HG03342 (cell line): ENCODE data around the gene XPO6.
"Not testable (repeated sequence)": the region's sequence is repeated elsewhere in the genome, so short reads cannot be mapped to it uniquely, and the experiment has no call there.

ENCODE experiments used
- ATAC-seq: cut with Tn5 transposase; IDR thresholded peaks from one replicate; pipeline ENCODE4 v1.9.1; 2021; ENCODE audit warnings: mild to moderate bottlenecking, moderate library complexity; ENCODE audit not compliant: unreplicated experiment

XPO6 gene, protein sequence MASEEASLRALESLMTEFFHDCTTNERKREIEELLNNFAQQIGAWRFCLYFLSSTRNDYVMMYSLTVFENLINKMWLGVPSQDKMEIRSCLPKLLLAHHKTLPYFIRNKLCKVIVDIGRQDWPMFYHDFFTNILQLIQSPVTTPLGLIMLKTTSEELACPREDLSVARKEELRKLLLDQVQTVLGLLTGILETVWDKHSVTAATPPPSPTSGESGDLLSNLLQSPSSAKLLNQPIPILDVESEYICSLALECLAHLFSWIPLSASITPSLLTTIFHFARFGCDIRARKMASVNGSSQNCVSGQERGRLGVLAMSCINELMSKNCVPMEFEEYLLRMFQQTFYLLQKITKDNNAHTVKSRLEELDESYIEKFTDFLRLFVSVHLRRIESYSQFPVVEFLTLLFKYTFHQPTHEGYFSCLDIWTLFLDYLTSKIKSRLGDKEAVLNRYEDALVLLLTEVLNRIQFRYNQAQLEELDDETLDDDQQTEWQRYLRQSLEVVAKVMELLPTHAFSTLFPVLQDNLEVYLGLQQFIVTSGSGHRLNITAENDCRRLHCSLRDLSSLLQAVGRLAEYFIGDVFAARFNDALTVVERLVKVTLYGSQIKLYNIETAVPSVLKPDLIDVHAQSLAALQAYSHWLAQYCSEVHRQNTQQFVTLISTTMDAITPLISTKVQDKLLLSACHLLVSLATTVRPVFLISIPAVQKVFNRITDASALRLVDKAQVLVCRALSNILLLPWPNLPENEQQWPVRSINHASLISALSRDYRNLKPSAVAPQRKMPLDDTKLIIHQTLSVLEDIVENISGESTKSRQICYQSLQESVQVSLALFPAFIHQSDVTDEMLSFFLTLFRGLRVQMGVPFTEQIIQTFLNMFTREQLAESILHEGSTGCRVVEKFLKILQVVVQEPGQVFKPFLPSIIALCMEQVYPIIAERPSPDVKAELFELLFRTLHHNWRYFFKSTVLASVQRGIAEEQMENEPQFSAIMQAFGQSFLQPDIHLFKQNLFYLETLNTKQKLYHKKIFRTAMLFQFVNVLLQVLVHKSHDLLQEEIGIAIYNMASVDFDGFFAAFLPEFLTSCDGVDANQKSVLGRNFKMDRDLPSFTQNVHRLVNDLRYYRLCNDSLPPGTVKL

DNA sequence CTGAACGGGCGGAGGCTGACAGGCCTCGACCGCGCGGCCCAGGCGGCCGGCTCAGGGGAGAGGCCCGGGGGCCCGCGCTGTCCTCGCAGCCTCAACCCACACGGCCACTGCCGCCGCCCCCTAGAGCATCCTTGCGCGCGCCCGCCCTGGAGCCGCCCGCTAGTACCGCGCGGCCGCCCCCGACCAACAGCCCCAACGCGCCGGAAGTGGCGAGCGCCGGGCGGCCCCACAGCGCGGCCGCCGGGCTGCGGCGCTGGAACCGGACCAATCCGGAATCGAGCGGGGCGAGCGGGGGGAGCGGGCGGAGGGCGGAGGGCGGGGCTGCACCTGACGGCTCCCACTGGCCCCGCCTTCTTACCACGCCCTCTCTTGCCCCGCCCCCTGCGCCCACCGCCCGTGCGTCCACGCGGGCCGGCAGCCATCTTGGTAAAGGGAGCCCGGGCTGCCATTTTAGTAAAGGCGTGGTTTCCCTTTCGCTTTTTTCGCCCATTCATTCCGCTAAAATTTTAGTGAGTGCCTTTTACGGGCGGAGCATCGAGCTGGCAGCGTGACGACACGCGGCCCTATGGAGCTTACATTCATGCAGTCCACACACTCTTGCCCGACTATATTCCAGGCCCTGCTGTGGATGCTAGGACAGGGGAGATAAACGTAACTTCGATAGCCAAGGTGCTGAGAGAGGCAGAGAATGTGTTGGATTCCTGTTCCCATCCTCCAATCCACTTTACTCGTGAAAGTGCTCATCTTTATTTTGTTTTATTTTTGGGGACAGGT, at the start of gene XPO6:
TSS of gene XPO6 (minus strand) at position 208 of the 774 bp plus-strand sequence. CDS start 597 bp downstream, outside the sequence.
- ATAC-seq, result peak; percentile 78

DNA sequence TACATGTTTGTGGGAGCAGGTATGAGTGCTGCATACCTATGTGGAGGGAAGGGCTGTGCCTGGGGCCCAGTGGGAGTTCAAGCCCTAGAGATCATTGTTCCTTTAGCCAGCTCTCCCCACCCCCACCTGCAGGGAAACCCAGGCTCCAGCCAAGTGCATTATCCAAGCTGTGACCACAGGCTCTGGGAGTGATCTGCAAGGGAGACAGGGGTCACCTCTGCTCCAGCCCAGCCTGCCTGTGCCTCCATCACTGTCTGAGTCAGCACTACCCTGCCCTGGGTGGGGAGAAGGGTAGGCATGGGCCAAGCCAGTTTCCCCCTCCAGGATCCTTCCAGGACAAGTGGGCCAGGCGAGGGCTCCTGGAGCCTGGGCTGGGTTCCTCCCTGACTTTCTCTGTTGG, 48.4 kb upstream of the XPO6 start:
- no peak for ATAC-seq

DNA sequence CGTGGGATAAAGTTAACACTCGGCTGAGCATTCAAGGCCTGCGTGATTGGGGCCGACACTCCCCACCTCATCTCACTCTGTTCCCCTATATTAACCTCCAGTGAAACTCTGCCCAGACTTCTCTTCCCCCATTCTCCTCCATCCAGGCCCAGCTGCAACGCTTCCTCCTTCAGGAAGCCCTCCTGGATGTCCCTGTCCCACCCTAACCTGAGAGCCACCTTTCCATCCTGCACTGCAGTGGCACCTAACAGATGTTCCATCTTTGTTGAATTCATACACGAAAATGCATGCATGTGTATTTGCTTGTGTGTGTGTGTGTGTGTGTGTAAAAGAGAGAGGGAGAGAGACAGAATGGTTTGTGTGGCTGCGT, 48.0 kb upstream of the XPO6 start:
- no peak for ATAC-seq

DNA sequence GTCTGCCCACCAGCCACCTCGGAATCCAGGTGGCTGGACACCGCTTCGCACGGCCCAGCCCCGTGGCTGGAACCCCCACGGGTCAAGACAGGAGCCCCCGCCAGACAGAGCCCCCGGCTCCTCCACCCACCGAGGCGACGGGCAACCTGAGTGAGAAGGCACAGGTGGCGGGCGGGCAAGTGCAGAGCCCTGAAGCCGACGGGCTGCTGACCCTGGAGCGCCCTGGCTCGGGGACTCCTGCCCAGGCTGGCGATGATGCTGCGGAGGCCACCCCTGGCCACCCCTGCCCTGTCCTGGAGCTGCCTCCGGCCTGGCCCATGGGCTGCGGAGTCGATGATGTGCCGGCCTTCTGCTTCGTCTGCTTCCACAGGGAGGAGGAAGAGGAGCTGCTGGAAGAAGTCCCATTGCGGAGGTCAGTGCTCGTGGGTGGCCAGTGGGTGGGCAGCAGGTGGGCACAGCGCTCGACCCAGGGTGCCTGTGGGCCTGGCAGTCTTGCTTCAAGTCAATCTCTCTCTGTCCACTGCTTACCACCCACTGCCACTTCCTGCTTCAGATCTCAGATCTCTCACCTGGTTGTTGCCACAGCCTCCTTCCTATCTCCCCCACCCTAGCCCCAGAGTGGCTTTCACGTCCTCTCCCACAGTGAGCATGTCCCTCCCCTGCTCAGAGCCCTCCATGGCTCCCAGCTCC, 47.5 kb upstream of the XPO6 start:
- no peak for ATAC-seq

DNA sequence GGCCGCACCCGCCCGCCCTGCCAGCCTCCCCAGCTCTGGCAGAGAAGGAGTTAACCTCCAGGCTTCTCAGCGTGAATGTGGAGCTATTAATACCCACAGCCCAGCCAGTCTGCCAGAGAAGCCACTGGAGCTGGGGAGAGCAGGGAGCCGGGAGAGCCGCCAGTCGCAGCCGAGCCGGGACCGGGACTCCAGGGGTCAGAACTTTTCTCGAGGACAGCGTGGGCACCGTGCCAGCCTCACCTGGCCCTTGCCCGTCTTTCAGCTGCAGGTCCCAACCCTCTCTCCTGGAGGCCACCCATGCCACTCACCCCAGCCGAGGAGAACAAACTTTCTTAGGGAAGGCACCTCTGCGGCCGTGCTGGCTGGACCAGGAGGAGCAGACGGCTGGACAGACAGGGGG, 46.8 kb upstream of the XPO6 start:
- ATAC-seq, result no peak

DNA sequence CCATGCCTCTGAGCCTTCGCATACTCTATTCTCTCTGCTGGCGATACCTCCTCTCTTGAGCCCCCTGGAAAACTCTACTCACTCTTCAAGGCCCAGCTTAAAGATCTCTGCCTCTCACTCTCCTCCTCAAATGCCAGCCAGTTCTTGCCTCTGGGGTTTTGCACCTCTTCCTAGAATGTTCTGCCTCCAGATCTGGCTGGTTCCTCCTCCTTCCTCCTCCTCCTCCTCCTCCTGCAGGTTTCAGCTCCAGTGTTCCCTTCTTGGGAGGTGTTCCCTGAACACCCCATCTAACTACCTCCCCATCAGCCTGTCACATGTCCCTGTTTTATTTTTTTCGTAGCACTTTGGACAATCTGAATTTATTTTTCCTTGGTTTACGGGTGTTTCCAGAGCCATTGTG, 45.5 kb upstream of the XPO6 start:
- ATAC-seq, result no peak

DNA sequence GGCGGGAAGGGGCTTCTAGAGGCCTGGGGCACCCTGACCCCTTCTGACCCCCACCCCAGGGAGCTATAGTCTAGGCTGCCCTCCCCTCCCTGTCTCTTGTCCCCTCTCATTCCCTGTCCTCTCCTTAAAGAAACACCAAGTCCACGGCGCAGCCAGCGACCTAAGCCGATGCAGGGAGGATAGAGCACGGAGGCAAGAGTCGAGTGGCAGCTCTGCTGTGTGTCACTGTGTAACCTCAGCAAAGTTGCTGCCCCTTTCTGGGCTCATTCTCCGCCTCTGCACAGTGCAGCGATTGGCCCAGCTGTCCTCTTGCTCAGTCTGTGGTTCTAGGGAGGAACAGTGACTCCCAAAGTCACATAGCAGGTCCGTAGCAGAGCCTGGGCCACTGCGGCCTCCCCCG, 44.1 kb upstream of the XPO6 start:
- ATAC-seq, result no peak

DNA sequence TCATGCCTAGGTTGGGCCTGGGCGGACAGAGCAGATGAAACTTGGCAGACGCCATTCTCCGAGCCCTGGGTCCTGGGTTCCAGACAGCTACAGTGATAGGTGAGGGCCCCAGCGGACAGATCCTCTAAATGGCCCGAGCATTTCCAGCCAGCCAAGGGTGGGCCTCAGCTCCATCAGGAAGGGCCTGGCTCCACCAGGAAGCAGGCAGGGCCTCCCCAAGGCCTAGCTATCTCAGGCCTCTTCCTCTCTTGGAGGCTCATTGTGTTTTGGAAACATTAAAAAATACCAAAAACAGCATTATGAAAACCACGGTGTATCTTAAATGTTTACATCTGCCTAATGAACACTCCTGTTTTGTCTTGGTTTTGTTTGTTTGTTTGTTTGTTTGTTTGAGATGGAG, 42.4 kb upstream of the XPO6 start:
- no peak for ATAC-seq

DNA sequence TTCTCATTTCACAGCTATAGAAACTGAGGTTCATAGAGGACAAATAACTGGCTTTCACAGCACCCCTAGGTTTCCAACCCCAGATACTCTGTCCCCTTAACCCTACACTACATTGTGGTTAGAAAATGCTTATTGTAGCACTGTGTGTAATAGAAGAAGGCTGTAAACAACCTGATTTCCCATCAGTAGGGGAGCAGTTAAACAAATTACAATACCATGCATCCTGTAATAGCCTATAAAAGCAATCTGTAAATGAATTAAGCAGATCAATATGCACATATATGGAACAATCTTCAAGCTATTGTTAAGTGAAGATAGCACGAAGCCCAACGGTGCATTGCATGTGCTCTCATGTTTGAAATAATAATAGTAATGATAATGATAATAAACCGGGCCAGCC, 39.2 kb upstream of the XPO6 start:
- no peak for ATAC-seq

DNA sequence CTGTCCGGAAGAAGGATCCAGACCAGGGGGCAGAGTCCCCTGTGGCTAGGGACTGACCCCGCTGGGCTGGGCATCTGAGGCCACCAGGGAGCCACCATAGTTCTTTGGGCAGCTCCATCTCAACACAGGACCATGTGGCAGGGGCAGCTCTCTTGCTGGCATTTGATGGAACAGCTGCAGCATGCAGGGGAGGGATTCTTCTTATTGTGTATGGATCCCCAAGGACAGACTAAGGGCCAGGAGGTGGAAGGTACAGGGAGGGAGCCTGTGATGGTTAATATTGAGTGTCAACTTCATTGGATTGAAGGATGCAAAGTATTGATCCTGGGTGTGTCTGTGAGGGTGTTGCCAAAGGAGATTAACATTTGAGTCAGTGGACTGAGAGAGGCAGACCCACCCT, 37.7 kb upstream of the XPO6 start:
- not testable (repeated sequence) for ATAC-seq

DNA sequence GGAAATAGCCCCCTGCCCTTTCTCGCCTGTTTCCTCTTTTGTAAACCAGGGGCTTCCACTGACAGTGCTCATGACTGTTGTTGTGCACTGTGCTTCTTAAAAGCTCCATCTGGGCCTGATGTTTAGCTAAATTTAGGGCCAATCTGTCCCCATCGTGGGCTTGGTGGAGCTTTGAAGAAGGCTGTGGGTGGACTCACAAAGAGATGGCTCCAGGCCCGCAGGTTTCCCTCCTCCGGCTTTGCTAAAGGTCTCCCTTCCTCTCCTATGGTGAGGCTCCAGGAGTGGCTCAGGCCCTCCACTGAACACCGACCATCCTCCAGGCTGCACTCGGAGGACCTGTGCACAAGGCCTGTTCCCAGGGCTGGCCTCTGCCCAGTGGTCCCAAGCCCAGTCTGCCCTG, 30.2 kb upstream of the XPO6 start:
- no peak for ATAC-seq

DNA sequence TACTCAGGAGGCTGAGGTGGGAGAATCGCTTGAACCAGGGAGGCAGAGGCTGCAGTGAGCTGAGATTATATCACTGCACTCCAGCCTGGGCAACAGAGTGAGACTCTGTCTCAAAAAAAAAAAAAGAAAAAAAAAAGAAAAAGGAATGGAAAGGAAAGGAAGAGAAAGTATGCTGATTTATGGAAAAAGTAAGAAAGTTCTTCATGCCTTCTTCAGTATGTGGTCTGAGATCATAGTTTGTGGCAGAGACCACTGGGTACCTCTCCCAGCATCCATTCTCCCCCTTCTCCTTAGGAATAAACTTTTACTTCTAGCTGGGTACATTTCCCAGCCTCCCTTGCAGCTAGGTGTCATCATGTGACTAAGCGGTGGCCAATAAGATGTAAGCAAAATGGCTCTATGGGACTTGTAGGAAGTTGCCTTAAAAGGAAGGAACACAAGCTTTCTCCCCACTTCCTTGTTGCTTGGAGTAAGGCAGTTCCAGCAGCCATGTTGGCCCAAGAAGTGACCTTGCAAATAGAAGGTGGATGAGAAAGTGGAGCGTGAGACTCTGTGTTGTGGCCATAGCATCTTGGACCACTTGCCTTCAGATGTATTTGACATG, 26.1 kb upstream of the XPO6 start:
- no peak for ATAC-seq

DNA sequence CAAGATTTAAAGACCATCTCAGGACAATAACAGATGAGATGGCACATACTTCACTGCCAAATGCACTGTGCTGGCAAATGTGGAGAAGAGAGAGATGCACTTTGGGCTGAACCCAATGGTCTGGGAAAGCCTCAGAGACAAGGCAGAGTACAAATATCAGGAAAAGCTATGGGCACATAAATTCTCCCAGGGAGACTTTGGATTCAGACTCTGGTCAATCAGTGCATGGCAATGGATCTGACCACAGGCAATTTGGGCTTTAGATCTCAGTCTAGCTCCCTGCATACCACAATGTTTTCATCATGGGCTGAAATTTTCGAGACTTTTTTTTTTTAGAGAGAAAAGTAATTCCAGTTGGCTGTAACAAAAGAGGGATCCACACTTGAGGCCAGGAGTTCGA, 20.0 kb upstream of the XPO6 start:
- ATAC-seq, result no peak

DNA sequence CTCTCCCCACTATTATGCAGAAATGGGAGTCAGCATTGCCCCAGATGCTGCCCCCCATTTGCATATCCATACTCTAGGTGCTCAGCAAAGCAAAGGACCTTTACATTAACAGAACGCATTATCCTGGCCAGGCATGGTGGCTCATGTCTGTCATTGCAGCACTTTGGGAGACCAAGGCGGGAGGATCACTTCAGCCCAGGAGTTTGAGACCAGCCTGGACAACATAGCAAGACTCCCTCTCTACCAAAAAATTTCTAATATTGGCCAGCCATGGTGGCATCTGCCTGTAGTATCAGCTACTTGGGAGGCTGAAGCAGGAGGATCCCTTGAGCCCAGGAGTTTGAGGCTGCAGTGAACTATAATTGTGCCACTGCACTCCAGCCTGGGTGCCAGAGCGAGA, 12.1 kb upstream of the XPO6 start:
- not testable (repeated sequence) for ATAC-seq

DNA sequence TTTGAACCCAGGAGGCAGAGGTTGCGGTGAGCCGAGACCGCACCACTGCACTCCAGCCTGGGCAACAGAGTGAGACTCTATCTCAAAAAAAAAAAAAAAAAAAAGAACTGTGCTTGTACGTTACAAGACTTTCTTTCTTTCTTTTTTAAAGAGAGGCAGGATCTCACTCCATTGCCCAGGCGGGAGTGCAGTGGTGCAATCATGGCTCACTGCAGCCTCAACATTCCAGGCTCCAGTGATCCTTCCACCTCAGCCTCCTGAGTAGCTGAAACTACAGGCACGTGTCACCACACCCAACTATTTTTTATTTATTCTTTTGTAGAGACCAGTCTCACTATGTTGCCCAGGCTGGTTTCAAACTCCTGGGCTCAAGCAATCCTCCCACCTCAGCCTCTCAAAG, 8.0 kb upstream of the XPO6 start:
- ATAC-seq, result not testable (repeated sequence)

DNA sequence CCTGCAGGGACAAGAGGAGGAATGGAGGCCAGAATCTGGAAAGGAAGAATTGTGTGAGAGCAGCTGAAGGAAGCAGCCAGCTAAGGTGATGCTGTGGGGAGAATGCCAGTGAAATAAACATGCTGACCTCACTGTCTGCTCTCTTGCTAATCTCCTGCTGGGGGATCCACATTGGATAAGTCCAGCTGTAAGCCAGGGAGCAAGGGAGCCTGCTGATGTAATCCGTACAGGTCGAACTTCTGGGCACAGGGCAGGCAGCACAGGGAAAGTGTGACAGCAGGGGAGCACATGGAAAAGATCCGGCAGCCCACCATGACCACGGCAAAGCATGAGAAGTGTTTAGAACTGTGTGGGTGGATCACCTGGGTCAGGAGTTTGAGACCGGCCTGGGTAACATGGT, 7.5 kb upstream of the XPO6 start:
- ATAC-seq, result no peak

DNA sequence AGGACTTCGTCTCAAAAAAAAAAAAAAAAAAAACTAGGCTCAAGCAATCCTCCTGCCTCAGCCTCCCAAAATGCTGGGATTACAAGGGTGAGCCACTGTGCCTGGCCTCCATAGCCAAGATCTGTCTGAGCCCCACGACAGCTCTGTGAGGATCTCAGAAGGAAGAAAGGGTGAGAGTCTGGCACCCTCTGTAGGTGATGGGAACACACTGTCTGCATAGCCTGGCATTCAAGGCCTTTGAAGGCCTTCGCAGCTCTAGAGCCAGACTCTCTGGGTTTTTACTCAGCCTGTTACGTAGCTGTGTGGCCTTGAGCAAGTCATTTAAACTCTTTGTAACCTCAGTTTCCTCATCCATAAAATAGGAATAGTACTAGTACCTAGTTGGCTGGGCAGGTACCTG, 6.3 kb upstream of the XPO6 start:
- ATAC-seq, result no peak

DNA sequence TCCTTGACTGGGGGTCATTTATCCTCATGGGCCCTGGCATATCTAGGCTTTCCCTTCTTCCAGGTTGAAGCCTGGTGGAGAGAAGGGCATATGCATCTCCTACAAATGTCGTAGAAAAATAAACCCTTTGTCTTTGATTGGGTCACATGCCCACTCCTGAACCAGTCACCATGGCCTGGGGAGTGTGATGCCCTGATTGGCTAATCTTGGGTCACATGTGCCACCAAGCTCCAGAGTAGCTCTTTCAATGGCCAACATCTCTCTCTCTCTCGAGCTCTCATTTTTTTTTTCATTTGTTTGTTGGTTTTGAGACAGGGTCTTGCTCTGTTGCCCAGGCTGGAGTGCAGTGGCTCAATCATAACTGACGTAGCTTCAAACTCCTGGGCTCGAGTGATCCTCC, 5.6 kb upstream of the XPO6 start:
- no peak for ATAC-seq

DNA sequence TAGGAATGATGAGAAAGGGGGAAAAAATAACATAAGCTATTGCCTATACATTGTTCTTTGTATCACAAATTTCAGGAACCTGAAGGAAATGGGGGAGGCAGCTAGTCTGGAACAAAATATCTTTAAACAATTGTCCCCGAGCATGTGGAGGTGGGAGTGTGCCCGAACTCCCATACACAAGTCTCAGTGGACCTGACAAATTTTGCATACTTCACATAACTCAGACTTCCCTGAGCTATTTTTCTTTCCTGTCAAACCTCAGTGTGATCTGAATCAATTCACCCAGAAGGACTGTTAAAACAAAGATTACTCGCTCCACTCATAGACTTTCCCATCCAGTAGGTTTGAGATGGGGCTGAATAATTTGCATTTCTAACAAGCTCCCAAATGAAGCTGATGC, 1.6 kb upstream of the XPO6 start:
- no peak for ATAC-seq

DNA sequence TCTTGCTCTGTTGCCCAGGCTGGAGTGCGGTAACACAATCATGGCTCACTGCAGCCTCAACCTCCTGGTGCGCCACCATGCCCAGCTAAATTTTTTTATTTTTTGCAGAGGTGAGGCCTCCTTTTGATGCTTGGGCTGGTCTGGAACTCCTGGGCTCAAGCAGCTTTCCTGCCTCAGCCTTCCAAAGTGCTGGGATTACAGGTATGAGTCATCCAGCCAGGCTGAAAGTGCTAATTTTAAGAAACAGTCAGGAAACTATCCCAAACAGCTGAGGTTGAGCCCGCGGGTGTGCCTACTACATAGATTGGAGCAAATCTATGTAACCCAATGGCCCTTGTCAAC, 738 bp upstream of the XPO6 start:
- no peak for ATAC-seq
